DND-41 (cell line): ENCODE results near the gene SMG6.

Experiments
- ATAC-seq: fragments of 200-7000 bp; cut with Tn5 transposase; 3 replicates; pipeline ENCODE4 v1.9.1; 2021; ENCODE audit warnings: low read depth; ENCODE audit not compliant: insufficient read depth
- DNase-seq: peaks from one replicate; pipeline ENCODE4 v3.0.0-alpha.2; 2020
- H2AFZ ChIP-seq: 2 replicates; pipeline ENCODE4 v1.6.0; 2012; ENCODE audit warnings: low read depth, low read length
- H3K27ac ChIP-seq: 2 replicates; pipeline ENCODE4 v1.5.1; 2012; ENCODE audit warnings: low read length, inconsistent platforms
- H3K27me3 ChIP-seq: fragments of 200-600 bp; sonication (generic); 2 replicates; pipeline ENCODE4 v1.6.0; 2012; ENCODE audit warnings: low read length, mild to moderate bottlenecking, inconsistent platforms; ENCODE audit not compliant: insufficient read depth, poor library complexity
- H3K36me3 ChIP-seq: 2 replicates; pipeline ENCODE4 v1.5.1; 2012; ENCODE audit warnings: low read length, inconsistent platforms; ENCODE audit not compliant: insufficient read depth
- H3K4me1 ChIP-seq: 2 replicates; pipeline ENCODE4 v1.5.1; 2012; ENCODE audit warnings: mild to moderate bottlenecking, low read length; ENCODE audit not compliant: insufficient read depth
- H3K4me2 ChIP-seq: 2 replicates; pipeline ENCODE4 v1.6.0; 2012; ENCODE audit warnings: mild to moderate bottlenecking, moderate library complexity, low read length, inconsistent platforms; ENCODE audit not compliant: insufficient read depth
- H3K4me3 ChIP-seq, 2 experiments: fragments of 200-600 bp in 1 of 2; shearing (Covaris generic) in 1 of 2; 2 replicates each; pipeline ENCODE4 v1.5.1; 2012 to 2016; ENCODE audit warnings: inconsistent platforms in 2 of 2, low read length in 2 of 2, mild to moderate bottlenecking in 2 of 2, low read depth in 1 of 2, moderate library complexity in 1 of 2
- H3K79me2 ChIP-seq: 2 replicates; pipeline ENCODE4 v1.6.0; 2012; ENCODE audit warnings: low read length, inconsistent platforms; ENCODE audit not compliant: insufficient read depth
- H3K9ac ChIP-seq: 2 replicates; pipeline ENCODE4 v1.6.0; 2012; ENCODE audit warnings: low read depth, mild to moderate bottlenecking, inconsistent platforms, low read length, moderate library complexity
- H3K9me3 ChIP-seq: 2 replicates; pipeline ENCODE4 v1.5.1; 2012; ENCODE audit warnings: low read length, moderate library complexity, mild to moderate bottlenecking, inconsistent platforms; ENCODE audit not compliant: insufficient read depth, severe bottlenecking
- H4K20me1 ChIP-seq: 2 replicates; pipeline ENCODE4 v1.6.0; 2012; ENCODE audit warnings: low read length; ENCODE audit not compliant: insufficient read depth
- CTCF ChIP-seq: IDR thresholded peaks from 2 replicates; pipeline ENCODE4 v1.5.1; 2012; ENCODE audit warnings: borderline replicate concordance, low read length, moderate library complexity, mild to moderate bottlenecking; ENCODE audit not compliant: poor library complexity, severe bottlenecking; ENCODE audit errors: extremely low read depth
- EZH2 ChIP-seq: IDR thresholded peaks from 3 replicates; pipeline ENCODE4 v1.6.1; 2012; ENCODE audit warnings: borderline replicate concordance, low read depth, mild to moderate bottlenecking, moderate library complexity, low read length, inconsistent platforms; ENCODE audit not compliant: severe bottlenecking

SMG6 gene

DNA sequence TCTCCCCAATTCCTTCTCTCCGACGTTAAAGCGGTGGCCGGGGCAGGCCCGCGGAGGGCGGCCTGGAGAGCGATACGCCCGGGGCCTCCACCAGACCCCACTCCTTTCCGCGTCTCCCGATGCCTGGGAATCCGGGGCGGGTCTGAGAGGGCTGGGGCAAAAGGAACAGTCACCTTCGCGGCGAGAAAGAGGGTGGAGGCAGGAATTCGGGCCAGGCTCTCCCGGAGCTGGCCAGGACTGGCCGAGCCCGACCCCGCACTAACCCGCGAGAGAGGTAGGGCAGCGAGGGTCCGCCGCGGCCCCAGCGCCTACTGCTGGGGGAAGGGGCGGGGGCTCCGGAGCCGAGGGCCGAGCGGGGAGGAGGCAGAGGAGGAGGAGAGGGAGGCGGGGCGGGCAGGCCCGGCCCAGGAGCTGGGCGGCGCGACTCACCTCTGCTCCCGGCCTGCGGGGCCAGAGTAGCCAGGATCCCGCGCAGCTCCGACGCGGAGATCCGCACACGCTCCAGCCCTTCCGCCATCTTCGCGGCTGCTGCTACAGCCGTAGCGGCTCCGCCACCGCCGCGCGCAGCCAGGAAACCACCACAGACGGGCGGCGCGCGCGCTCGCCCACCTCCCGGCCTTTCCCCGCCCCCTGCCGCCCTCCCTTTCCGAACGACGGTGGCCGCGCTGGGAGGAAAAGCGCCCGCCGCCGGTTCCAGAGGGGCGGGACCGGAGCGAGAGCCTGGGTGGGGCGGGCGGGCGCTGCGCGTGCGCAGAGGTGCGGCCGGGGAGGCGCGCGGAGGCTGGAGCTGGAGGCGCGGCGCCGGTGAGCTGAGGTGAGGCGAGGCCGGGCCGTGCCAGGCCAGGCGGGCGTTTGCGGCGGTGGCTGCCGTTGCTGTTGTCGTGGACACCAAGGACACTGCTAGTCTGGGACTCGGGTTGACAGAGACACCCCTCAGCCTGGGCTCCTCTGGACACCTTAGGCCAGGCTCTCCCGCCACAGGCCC lies at the start of gene SMG6, which contains the start of gene SRR:
SMG6 (minus strand) TSS at position 582 of the 985 bp plus-strand sequence; CDS start at position 517, 65 bp downstream.
SRR (plus strand) TSS at position 747 of the 985 bp plus-strand sequence. CDS start 11,611 bp downstream, outside the sequence.
- Histone ChIP-seq H3K27ac (peak within 1 kb of the TSS; percentile 98), H3K4me2 (peak within 1 kb of the TSS; percentile 91), H3K9ac (peak within 1 kb of the TSS; percentile 91), H3K4me1 (peaks cover 49% of the 10 kb centered on the region), H3K36me3 (peaks cover 30% of the 10 kb centered on the region), H3K9me3 (no peaks in the 10 kb centered on the region), H2AFZ (peak within 1 kb of the TSS; percentile 100), H3K4me3 (peak within 1 kb of the TSS; percentile 98 to 99), H4K20me1 (peaks cover 26% of the 10 kb centered on the region), H3K27me3 (no peaks in the 10 kb centered on the region), H3K79me2 (peaks cover 82% of the 10 kb centered on the region)
- peak; percentile 88 for ATAC-seq
- TF ChIP-seq CTCF (no peak), EZH2 (no peak)
- DNase-seq = peak; percentile 95

- Histone ChIP-seq H2AFZ (no peak overlapping the region), H3K36me3 (peaks cover 15% of the 10 kb centered on the region; the same call in 1 of the 2 replicates), H3K4me3 (no peak overlapping the region), H3K79me2 (no peaks in the 10 kb centered on the region), H4K20me1 (peaks cover 20% of the 10 kb centered on the region), H3K27me3 (no peaks in the 10 kb centered on the region), H3K4me1 (peaks cover 11% of the 10 kb centered on the region), H3K4me2 (no peak overlapping the region), H3K27ac (no peak overlapping the region), H3K9me3 (no peaks in the 10 kb centered on the region), H3K9ac (no peak overlapping the region)
- DNase-seq (no peak), ATAC-seq (no peak)
- no peak for TF ChIP-seq CTCF
Observed at GRCh38 chr17:2351269-2351668, 47.7 kb upstream of the SMG6 start.

DNA sequence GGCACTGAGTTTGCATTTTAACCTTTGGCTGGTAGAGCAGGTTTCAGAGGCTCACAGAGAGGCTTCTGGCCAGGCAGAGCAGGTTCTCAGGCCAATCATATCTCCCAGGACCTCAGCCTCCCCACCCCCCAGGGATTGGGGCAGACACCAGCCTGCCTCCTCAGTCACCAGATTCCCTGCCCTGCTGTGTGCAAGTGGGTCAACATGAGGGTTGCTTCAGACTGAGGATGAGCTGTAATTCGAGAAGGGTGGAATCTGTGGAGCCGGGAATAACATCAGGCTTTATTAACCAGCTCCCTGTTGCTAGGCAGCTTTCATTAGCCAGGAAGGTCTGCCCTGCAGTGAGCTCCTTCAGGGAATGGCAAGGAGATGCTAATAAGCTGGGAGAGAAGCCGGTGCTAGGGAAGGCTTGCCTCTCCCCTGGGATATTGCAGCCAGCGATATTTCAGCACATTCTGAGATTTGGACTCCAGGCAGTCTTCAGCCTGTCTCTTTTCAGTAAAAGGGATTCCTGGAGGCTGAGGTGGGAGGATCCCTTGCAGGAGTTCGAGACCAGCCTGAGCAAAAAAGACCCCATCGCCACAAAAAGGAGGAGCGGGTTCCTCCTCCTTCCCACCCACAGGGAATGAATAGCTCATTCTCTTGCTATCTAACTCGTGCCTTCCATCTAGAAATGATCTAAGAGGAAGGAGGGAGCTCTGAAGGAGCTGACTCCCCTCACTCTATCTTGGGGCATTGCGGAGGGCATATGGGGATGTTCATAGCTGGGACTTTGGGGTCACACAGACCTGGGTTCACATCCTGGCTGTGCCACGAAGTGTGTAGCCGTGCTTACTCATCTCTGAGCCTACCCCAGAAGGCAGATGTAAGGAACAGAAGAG lies 44.5 kb upstream of the SMG6 start:
- H3K27ac ChIP-seq = no peak overlapping the region

More for the DNA sequence above, 44.5 kb upstream of the SMG6 start:
- Histone ChIP-seq H3K4me2 (no peak overlapping the region), H2AFZ (no peak overlapping the region), H4K20me1 (peaks cover 15% of the 10 kb centered on the region; the same call in 1 of the 2 replicates), H3K4me3 (no peak overlapping the region), H3K36me3 (peaks cover 27% of the 10 kb centered on the region), H3K79me2 (no peaks in the 10 kb centered on the region), H3K9me3 (no peaks in the 10 kb centered on the region), H3K27me3 (no peaks in the 10 kb centered on the region), H3K4me1 (peaks cover 2% of the 10 kb centered on the region; the same call in 1 of the 2 replicates), H3K9ac (no peak overlapping the region)
- DNase-seq = no peak
- ATAC-seq = no peak
- TF ChIP-seq CTCF (no peak), EZH2 (no peak)
